H7 (cell line): ENCODE results near the gene FAM13A. TPM values are rescaled to one million over a fixed set of nuclear protein-coding genes. Genes with fewer than 3 reads are reported as not detected.

Experiments
- DNase-seq: peaks from one replicate; pipeline ENCODE4 v3.0.0; 2012
- H3K27me3 ChIP-seq: 2 replicates; pipeline ENCODE4 v1.6.0; 2011; ENCODE audit warnings: mild to moderate bottlenecking, low read length; ENCODE audit not compliant: control insufficient read depth, insufficient read depth
- H3K36me3 ChIP-seq: replicated peaks from 2 replicates; pipeline ENCODE4 v1.5.1; 2011; ENCODE audit warnings: low read length; ENCODE audit not compliant: control insufficient read depth, insufficient read depth
- H3K4me3 ChIP-seq: 2 replicates; pipeline ENCODE4 v1.5.1; 2011; ENCODE audit warnings: low read depth, mild to moderate bottlenecking, control low read depth, low read length, moderate library complexity; ENCODE audit not compliant: insufficient read depth
- total RNA-seq: library from RNA; depleted of rRNA; stranded (reverse); fragments of >200 nt; shearing (Covaris generic); gene quantifications from 2 replicates; pipeline ENCODE4 v1.2.3, GENCODE V29; 2014

Gene FAM13A
- total RNA-seq, 1 experiment from 2014 or later: 7.1 TPM

DNA sequence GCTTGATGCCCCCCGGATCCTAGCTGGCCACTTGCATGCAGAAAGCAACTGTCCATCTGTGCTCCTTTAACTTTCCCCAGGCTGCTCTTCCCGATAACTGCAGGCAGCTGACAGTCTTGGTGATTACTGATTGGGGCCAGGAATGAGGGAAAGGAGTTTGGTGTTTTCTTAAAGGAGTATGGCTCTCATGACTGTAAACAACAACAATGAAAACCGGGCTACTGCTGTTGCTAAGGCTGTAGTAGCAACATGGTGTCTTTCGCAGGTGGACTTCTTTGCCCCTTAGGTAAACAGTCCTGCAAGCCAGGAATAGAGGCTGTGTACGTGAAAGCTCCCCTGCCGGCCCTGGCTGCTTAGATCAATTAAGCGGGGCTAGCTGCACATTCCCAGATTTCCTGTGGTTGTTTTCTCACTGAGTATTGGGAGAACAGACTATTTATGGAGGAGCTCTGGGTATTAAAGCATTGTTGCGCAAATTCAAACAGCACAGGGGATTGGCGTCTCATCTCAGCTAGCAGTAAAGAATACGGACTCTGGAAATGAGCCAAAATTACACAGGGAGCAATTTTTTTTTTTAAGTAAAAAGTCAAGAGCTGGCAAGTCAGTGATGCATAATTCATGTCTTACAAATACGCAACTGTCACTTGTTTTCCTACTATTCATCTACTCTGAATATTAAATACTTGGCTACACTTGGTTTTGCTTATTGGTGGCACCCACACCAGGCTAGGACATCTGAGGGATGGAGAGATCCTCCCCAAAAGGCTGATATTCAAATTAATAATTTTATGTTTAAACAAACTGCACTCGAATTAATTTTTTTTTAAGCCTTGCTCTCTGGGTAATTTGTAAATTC lies 297.7 kb downstream of the FAM13A start:
- Histone ChIP-seq H3K27me3 (no peaks in the 10 kb centered on the region), H3K36me3 (no peaks in the 10 kb centered on the region), H3K4me3 (no peak overlapping the region)
- no peak for DNase-seq

DNA sequence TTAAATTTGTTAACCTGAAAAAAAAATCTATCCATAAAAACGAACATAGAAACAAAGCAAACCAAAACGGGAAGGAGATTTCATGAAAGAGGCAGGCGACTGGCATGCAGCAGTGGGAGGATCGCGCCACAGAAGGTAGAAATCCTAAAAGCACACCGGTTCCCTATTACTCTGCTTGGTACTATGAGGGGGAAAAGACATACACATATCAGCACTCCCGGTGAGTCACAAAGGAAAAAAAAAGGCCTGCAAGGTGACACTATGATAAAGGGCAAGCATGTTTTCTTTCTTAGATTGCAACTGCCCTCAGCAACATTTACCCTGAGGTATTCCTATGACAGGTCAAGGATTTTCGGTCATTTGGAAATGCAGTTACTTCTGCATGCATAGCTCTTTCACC lies 298.7 kb downstream of the FAM13A start:
- no peak for DNase-seq

DNA sequence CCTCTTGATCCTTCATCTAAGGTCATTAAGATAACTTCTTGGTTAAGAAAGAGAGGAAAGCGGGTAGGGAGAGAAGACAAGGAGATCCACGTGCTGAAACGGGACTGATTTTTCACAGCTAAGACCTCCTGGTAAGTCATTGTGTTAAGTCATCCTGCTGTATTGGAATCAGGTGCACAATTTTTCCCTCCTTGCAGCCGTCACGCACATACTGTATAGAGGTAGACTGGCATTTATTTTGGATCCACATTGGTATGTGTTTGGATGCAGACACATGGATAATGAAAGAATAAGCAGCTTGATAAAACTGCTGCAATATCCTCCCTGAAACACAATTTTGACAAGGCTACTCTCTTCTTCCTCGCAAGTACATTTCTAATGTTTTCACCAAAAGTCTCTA lies 299.2 kb downstream of the FAM13A start:
- no peak for DNase-seq
- H3K36me3 ChIP-seq: no peaks in the 10 kb centered on the region
- H3K4me3 ChIP-seq: no peak overlapping the region
- H3K27me3 ChIP-seq: no peaks in the 10 kb centered on the region

More for the DNA sequence above, 298.7 kb downstream of the FAM13A start:
- H3K27me3 ChIP-seq: no peaks in the 10 kb centered on the region
- H3K4me3 ChIP-seq: no peak overlapping the region
- no peaks in the 10 kb centered on the region for H3K36me3 ChIP-seq

DNA sequence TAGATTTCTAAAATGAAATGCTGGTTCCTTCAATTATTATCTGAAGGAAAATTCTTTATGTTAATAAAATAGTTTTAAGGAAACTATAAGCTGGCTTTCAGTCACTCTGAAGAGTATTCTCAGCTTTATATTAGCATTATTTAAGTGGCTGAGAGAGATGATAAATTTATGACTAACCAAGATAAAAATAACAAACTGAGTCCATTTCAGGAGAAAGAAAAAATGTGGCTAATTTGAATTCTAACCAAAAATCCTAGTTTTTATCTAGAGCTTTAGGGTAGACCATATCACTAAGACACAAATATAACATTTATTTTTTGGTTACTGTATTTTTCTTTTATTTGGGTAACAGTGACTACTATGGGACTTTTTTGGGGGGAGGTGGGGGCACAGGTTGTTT lies 299.9 kb downstream of the FAM13A start:
- no peaks in the 10 kb centered on the region for H3K36me3 ChIP-seq
- no peaks in the 10 kb centered on the region for H3K27me3 ChIP-seq
- no peak overlapping the region for H3K4me3 ChIP-seq
- no peak for DNase-seq

DNA sequence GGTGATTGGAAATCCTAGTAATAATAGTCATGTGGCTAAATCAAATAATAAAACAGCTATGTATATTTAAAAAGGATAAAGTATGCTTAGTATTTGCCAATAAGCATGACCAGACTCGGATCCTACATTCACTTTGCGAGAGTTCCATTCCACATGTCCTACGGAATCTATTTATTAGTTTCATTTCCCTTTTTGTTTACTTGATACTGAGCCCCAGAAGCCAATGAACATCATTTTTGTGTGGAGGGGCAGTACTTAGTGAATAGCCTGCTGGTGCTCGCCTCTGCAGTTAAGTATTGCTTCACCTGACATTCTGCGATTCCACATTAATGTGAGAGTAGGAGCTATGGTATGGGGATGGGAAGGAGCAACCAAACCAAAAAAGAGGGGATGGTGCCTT lies 300.8 kb downstream of the FAM13A start:
- no peak for DNase-seq
- Histone ChIP-seq H3K4me3 (no peak overlapping the region), H3K27me3 (no peaks in the 10 kb centered on the region), H3K36me3 (no peaks in the 10 kb centered on the region)

DNA sequence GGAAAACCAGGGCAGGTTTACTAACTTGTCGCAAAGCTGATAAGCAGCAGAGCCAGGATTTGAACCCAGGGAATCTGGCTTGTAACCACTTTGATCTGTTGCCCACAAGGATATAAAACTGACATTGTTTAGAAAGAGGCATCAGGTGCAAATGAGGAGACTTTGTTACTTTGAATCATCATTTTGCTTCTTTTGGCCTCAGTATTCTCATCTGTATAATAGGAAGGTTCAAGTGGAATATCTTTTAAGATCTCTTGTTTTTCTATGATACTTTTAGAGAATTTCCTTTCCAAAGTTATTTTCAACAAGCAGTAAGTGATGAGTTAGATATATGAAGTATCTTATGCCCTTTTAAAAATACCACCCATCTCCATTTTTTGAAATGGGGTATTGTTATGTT lies 301.5 kb downstream of the FAM13A start:
- H3K36me3 ChIP-seq: no peaks in the 10 kb centered on the region
- H3K27me3 ChIP-seq: no peaks in the 10 kb centered on the region
- no peak for DNase-seq
- no peak overlapping the region for H3K4me3 ChIP-seq

DNA sequence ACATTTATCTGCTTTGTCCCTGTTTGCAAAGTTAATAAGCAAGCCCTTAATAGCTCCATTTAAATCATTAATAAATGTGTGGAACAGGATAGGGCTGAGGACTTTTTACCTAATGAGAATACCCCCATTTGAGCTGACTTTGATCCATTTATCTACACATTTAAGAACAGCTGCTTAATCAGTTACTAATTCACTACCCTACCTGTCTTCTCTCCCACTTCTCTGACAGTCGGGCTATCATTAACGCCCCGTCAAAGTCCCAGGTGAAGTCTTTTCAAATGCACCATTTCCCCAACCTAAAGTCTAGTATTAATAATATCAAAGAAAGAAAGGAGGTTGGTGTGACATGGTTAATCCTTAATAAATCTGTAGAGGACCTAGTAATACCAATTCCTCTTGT lies 302.2 kb downstream of the FAM13A start:
- peaks cover 1% of the 10 kb centered on the region; the same call in 1 of the 2 replicates for H3K36me3 ChIP-seq
- no peaks in the 10 kb centered on the region for H3K27me3 ChIP-seq
- no peak for DNase-seq
- H3K4me3 ChIP-seq: no peak overlapping the region

DNA sequence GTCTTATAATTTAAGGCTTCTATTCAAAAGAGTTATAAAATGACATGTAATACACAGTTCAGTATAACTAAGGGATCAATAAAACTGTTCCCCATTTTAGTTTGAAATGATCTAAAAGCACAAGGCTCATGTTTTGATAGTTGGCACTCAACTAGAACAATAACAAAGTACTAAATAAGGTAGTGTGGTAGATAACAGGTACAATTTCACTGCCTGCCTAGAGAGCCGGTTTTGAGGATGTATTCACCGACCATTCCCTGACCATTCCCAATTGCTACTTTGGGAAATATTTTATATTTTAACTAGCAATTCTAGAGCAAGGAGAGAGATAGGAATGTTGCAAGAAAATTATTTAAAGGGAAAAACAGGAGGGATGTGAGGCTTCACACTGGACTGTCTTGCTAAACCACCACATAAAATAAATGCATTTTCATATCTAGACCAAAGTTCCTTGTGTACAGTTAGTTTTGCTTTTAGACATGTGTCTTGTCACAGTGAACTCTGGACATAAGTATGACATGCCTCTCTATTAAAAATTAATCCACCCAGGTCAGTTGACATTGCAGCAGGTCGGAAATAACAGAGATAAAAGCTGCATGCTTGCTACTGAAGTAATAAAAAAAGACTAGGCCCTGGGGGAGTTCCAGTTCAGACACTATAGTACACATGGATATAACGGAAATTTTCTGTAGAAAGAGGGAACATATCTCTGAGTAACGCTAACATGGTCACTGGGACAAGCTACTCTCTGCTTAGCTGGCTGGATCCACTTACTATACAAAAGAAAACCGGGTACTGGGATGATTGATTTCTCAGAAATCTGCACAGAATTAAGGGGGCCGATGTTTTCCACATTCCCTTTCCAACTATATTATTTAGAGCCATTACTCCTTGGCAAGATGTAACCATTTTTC lies 303.1 kb downstream of the FAM13A start:
- peaks cover 1% of the 10 kb centered on the region; the same call in 1 of the 2 replicates for H3K36me3 ChIP-seq
- DNase-seq: no peak
- no peaks in the 10 kb centered on the region for H3K27me3 ChIP-seq
- H3K4me3 ChIP-seq: no peak overlapping the region

DNA sequence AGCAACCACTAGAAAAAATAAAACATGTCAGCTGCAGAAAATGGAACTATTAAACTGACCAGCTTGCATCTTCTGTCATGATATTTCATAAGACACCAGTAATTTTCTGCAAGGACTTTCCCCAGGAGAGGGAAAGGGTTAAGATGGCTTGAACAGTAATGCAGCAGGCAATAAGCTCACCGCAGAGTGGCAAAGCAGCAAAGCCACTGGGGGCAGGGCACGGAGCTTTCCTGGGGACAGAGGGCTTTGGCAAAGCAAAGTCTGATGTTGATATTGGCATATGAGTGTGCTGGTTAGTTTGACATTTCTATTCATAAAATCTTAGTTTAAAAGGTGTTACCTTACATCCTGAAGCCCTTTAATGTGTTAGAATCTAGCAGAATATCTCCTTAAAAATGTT lies 304.2 kb downstream of the FAM13A start:
- no peak for DNase-seq
- Histone ChIP-seq H3K27me3 (no peaks in the 10 kb centered on the region), H3K36me3 (peaks cover 4% of the 10 kb centered on the region)

DNA sequence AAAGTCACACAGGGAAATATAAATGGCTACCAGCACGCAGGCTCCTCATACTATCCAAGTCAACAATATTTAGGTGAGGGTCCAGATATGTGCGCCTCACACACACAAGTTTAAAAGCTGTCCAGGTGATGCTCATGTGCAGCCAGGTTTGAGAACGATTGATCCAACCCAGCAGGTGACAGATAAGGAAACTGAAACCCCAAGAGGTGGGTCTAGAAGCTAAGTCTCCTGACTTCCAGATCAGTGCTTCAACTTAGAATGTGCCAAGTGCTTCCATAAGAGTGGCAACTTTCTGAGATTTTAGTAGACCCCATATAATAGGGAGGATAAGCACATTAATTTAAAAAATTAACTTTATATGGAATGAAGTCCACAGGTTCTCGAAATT lies 304.9 kb downstream of the FAM13A start:
- no peaks in the 10 kb centered on the region for H3K27me3 ChIP-seq
- H3K4me3 ChIP-seq: no peak overlapping the region
- H3K36me3 ChIP-seq: peaks cover 7% of the 10 kb centered on the region
- no peak for DNase-seq

More for the DNA sequence above, 304.2 kb downstream of the FAM13A start:
- no peak overlapping the region for H3K4me3 ChIP-seq

DNA sequence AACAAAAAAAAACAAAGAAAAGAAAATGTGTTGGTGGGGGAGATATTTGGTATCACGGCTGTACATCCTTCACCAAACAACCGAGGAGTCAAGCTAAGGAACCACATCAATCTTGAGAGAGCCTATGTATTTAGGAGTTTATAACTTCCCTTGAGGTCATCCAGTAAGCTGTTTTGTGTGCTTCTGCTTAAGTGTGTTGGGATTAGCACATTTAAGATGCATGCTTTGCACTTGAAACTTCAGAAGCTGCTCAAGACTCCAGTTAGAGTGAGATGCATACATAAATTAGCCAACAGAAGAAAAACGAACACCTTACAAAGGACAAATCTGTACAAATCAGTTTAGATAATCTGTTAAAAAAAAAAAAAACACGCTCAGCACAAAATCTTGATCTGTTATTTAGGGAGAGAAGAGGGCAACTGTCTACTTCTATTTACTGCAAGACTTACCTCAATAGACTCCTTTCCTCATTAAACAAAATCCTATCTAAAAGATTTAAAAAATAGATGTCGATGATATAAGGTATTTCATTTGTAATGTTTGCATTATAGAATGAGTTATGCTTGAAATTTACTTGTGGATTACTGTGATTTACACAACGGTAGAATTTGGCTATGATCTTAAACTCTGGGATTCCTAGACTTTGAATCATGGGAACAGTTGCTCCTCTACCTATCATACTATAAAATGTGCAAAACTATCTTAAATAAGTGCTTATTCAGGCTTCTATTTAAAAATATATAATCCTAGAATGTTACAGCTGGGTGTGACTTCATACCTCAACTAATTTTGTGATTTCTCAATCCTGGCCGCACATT lies 305.5 kb downstream of the FAM13A start:
- Histone ChIP-seq H3K4me3 (no peak overlapping the region), H3K36me3 (peaks cover 7% of the 10 kb centered on the region), H3K27me3 (no peaks in the 10 kb centered on the region)
- DNase-seq: no peak

DNA sequence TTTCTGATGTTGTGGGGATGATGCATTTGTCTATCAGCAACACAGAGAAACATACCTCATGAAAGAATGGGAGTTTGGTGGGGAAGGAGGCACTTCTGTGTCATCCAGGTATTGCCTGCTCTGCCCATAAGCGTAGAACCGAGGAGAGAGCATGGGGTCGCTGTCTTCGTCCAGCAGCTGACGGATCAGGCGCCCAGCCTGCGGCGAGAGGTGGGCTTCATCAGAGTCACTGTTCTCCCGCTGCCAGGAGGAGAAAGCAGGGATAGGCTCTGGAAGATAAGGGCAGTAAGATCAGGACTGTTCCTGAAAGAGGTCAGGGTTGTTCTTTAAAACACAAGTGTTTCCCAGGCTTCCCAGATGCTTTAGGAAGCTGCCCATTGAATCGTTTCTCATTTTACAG lies 306.6 kb downstream of the FAM13A start:
- Histone ChIP-seq H3K36me3 (peaks cover 7% of the 10 kb centered on the region), H3K4me3 (no peak overlapping the region), H3K27me3 (no peaks in the 10 kb centered on the region)
- no peak for DNase-seq

DNA sequence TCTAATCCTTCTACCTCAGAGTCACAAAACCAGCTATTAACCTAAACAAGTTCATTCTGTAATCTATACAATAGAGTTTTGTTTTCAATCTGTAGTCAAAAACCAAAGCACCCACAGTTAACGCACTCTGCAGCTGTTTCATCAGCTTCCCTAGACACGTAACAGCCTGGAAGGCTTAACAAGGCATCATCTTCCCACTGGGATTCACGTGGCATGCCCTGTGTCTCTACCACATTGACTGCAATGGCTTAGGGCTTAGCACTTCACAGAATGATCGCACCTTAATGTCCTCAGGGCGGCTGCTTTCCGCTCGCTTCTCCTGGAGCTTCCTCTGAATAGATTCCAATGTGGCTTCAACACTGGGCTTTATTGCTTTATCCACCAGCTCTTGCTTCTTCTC lies 309.6 kb downstream of the FAM13A start:
- peaks cover 7% of the 10 kb centered on the region for H3K36me3 ChIP-seq

DNA sequence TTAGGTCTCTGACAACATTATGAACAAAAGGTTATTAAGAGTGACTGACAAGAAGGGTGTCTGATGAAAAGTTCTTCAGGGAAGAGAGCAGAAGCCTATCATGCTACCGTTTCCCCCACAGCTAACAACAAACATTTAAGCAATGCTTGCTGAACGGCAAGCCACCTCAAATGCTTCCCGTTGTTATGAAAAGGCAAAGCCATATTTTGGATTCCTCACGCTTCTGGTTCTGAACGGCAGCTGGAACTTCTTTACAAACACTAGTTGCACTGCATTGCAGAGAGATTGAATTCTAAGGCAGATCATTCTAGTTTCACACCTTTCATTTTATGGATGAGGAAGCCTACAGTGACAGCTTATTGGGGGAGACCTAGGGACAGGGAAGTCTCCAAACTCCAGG lies 310.8 kb downstream of the FAM13A start:
- DNase-seq: no peak
- Histone ChIP-seq H3K4me3 (no peak overlapping the region), H3K27me3 (no peaks in the 10 kb centered on the region), H3K36me3 (peaks cover 7% of the 10 kb centered on the region)

More for the DNA sequence above, 309.6 kb downstream of the FAM13A start:
- no peak for DNase-seq
- Histone ChIP-seq H3K27me3 (no peaks in the 10 kb centered on the region), H3K4me3 (no peak overlapping the region)
